OCI-LY7 (cell line): Measurements from ENCODE around the gene TYMP.

ENCODE experiments used
- EZH2phosphoT487 ChIP-seq: fragments of 200-600 bp; sonication (generic); IDR thresholded peaks from 2 replicates; pipeline ENCODE4 v1.6.1; 2018; ENCODE audit warnings: low read depth, borderline replicate concordance, mild to moderate bottlenecking, mixed run types, antibody characterized with exemption, low read length, moderate library complexity, mixed read lengths
- TF ChIP-seq, protein P1 (sequence below): fragments of 200-600 bp; sonication (generic); conservative IDR thresholded peaks from 2 replicates; pipeline ENCODE4 v1.5.1; 2014; ENCODE audit warnings: mild to moderate bottlenecking, antibody characterized with exemption, low read length, moderate library complexity, mixed read lengths

GRCh38 chr22:50536226-50536625 is 6.4 kb upstream of the TYMP start:
- TF ChIP-seq EZH2phosphoT487, result no peak
- TF ChIP-seq, protein P1, sequence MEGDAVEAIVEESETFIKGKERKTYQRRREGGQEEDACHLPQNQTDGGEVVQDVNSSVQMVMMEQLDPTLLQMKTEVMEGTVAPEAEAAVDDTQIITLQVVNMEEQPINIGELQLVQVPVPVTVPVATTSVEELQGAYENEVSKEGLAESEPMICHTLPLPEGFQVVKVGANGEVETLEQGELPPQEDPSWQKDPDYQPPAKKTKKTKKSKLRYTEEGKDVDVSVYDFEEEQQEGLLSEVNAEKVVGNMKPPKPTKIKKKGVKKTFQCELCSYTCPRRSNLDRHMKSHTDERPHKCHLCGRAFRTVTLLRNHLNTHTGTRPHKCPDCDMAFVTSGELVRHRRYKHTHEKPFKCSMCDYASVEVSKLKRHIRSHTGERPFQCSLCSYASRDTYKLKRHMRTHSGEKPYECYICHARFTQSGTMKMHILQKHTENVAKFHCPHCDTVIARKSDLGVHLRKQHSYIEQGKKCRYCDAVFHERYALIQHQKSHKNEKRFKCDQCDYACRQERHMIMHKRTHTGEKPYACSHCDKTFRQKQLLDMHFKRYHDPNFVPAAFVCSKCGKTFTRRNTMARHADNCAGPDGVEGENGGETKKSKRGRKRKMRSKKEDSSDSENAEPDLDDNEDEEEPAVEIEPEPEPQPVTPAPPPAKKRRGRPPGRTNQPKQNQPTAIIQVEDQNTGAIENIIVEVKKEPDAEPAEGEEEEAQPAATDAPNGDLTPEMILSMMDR, result no peak
